ENCODE data around the gene IL1RN. TPM values are rescaled to one million over a fixed set of nuclear protein-coding genes. Genes with fewer than 3 reads are reported as not detected.

Gene IL1RN
- total and polyA plus RNA-seq, 2 of the 13 experiments (the other 11 are each of a cell fraction or from before 2014, with no cell fraction given) = 21.2 to 101 TPM

DNA sequence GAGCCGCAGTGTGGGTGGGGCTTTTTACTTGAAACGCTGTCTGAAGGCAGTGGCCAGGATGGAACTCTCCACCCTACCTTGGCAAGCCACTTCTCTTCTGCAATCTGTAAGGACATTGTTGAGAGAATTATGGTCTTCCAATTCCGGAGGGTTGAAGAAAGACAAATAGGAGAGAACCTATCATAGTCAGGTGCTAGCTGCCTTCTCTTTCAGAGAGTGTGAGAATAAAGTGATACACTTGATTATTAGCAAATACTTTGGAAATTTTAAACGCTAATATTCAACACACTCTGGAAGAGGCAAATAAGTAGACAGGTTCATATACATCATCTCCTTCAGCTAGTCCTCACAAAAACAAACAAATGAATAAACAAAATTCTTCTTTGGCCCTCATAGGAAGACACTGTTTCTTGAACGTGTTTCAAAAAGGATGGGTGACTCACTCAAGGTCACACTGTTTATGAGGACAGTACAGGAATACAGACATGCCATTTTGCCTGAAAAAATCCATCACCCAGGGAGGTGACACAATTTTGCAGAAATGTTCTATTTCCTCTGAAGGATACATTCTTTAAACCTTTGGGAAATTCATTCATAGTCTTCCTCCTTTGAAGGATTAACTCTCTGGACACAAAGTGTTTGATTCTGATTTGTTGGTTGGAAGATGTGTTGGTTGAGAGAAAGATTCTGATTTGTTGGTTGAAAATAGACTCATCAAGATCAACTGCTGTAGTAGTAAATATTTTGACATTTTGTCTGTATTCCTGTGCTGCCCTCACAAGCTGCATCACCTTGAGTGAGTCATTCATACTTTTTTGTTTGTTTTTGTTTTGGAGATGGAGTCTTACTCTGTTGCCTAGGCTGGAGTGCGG is 2.2 kb upstream of the IL1RN start (continued):
- TF ChIP-seq, protein P1, sequence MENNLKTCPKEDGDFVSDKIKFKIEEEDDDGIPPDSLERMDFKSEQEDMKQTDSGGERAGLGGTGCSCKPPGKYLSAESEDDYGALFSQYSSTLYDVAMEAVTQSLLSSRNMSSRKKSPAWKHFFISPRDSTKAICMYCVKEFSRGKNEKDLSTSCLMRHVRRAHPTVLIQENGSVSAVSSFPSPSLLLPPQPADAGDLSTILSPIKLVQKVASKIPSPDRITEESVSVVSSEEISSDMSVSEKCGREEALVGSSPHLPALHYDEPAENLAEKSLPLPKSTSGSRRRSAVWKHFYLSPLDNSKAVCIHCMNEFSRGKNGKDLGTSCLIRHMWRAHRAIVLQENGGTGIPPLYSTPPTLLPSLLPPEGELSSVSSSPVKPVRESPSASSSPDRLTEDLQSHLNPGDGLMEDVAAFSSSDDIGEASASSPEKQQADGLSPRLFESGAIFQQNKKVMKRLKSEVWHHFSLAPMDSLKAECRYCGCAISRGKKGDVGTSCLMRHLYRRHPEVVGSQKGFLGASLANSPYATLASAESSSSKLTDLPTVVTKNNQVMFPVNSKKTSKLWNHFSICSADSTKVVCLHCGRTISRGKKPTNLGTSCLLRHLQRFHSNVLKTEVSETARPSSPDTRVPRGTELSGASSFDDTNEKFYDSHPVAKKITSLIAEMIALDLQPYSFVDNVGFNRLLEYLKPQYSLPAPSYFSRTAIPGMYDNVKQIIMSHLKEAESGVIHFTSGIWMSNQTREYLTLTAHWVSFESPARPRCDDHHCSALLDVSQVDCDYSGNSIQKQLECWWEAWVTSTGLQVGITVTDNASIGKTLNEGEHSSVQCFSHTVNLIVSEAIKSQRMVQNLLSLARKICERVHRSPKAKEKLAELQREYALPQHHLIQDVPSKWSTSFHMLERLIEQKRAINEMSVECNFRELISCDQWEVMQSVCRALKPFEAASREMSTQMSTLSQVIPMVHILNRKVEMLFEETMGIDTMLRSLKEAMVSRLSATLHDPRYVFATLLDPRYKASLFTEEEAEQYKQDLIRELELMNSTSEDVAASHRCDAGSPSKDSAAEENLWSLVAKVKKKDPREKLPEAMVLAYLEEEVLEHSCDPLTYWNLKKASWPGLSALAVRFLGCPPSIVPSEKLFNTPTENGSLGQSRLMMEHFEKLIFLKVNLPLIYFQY (CRISPR knock-in tag; IDR thresholded peaks at IDR 0.05; ENCODE audit: borderline replicate concordance) = no peak
- TF ChIP-seq MYPOP (CRISPR knock-in tag; IDR thresholded peaks at IDR 0.05) = 0 out of 2 replicates have a peak, but pooled peaks have one; percentile 17
- no peak for TF ChIP-seq U2AF2 (IDR thresholded peaks at IDR 0.05; ENCODE audit: low read depth, low read length)
- no peak for TF ChIP-seq PHF21A (CRISPR knock-in tag; IDR thresholded peaks at IDR 0.05)
- TF ChIP-seq ZNF780A (CRISPR knock-in tag; IDR thresholded peaks at IDR 0.05) = no peak
- no peak for TF ChIP-seq BHLHE40 (IDR thresholded peaks at IDR 0.05; ENCODE audit: low read length)
- no peak for TF ChIP-seq ATRX (CRISPR knock-in tag; IDR thresholded peaks at IDR 0.05; ENCODE audit: borderline replicate concordance)
- TF ChIP-seq ZFP36L1 (CRISPR knock-in tag; IDR thresholded peaks at IDR 0.05) = peak; percentile 83
- TF ChIP-seq HOMEZ (CRISPR knock-in tag; IDR thresholded peaks at IDR 0.05; ENCODE audit: low read depth) = peak; percentile 7; the same call in 1 of the 2 replicates
- TF ChIP-seq HOXD1 (CRISPR knock-in tag; IDR thresholded peaks at IDR 0.05) = no peak
- TF ChIP-seq DMTF1 (CRISPR knock-in tag; IDR thresholded peaks at IDR 0.05) = no peak
- no peak for TF ChIP-seq CHD2 (IDR thresholded peaks at IDR 0.05; ENCODE audit: low read depth, low read length)
- TF ChIP-seq RAD21 (CRISPR knock-in tag; IDR thresholded peaks at IDR 0.05) = no peak
- TF ChIP-seq ZNF605 (CRISPR knock-in tag; IDR thresholded peaks at IDR 0.05) = no peak
- TF ChIP-seq KLF15 (CRISPR knock-in tag; IDR thresholded peaks at IDR 0.05; ENCODE audit: borderline replicate concordance) = no peak
- TF ChIP-seq, protein P2, sequence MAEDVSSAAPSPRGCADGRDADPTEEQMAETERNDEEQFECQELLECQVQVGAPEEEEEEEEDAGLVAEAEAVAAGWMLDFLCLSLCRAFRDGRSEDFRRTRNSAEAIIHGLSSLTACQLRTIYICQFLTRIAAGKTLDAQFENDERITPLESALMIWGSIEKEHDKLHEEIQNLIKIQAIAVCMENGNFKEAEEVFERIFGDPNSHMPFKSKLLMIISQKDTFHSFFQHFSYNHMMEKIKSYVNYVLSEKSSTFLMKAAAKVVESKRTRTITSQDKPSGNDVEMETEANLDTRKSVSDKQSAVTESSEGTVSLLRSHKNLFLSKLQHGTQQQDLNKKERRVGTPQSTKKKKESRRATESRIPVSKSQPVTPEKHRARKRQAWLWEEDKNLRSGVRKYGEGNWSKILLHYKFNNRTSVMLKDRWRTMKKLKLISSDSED (CRISPR knock-in tag; IDR thresholded peaks at IDR 0.05) = no peak
- TF ChIP-seq ZNF468 (CRISPR knock-in tag; IDR thresholded peaks at IDR 0.05) = no peak
- TF ChIP-seq FOXK2 (IDR thresholded peaks at IDR 0.05) = no peak
- TF ChIP-seq ZNF616 (CRISPR knock-in tag; IDR thresholded peaks at IDR 0.05; ENCODE audit: low read depth) = no peak
- no peak for TF ChIP-seq KLF13 (CRISPR knock-in tag; IDR thresholded peaks at IDR 0.05)
